ENCODE results near the gene ADH1C.
"Not testable (repeated sequence)": the region's sequence is repeated elsewhere in the genome, so short reads cannot be mapped to it uniquely, and the experiment has no call there.

Gene ADH1C

GRCh38 chr4:99378876-99379275, 26.3 kb upstream of the ADH1C start:
- no peak for DNase-seq (ENCODE audit: low read depth in 2 of 2)
- no peak for TF ChIP-seq CTCF (IDR thresholded peaks at IDR 0.05; ENCODE audit: low read depth, low read length)
- no peak overlapping the region for H3K4me3 ChIP-seq (replicated peaks in 1 of 2; ENCODE audit: low read depth in 2 of 2, low read length in 2 of 2)

GRCh38 chr4:99377341-99377740, 24.8 kb upstream of the ADH1C start:
- peak in 1 of 2 donors; percentile 50 for DNase-seq (ENCODE audit: low read depth in 2 of 2)
- not testable (repeated sequence) for H3K4me3 ChIP-seq (replicated peaks in 1 of 2; ENCODE audit: low read depth in 2 of 2, low read length in 2 of 2)
- TF ChIP-seq CTCF (IDR thresholded peaks at IDR 0.05; ENCODE audit: low read depth, low read length), result peak; percentile 46

- H3K4me3 ChIP-seq (replicated peaks in 1 of 2; ENCODE audit: low read depth in 2 of 2, low read length in 2 of 2); DNase-seq (ENCODE audit: low read depth in 2 of 2): not testable (repeated sequence)
These were observed 19.9 kb upstream of the ADH1C start for GRCh38 chr4:99372464-99372863.

GRCh38 chr4:99367817-99368216, 15.3 kb upstream of the ADH1C start:
- not testable (repeated sequence) for H3K4me3 ChIP-seq (replicated peaks in 1 of 2; ENCODE audit: low read depth in 2 of 2, low read length in 2 of 2); DNase-seq (ENCODE audit: low read depth in 2 of 2)

- no peak for TF ChIP-seq CTCF (IDR thresholded peaks at IDR 0.05; ENCODE audit: low read depth, low read length)
- DNase-seq (ENCODE audit: low read depth in 2 of 2), result no peak
- H3K4me3 ChIP-seq (replicated peaks in 1 of 2; ENCODE audit: low read depth in 2 of 2, low read length in 2 of 2), result no peak overlapping the region
These were observed 13.9 kb upstream of the ADH1C start for GRCh38 chr4:99366491-99366890.

- no peak overlapping the region for H3K4me3 ChIP-seq (replicated peaks in 1 of 2; ENCODE audit: low read depth in 2 of 2, low read length in 2 of 2)
- TF ChIP-seq CTCF (IDR thresholded peaks at IDR 0.05; ENCODE audit: low read depth, low read length), result no peak
- no peak for DNase-seq (ENCODE audit: low read depth in 2 of 2)
These were observed 10.2 kb upstream of the ADH1C start for GRCh38 chr4:99362768-99363167.

GRCh38 chr4:99361899-99362275, 9.3 kb upstream of the ADH1C start:
- H3K4me3 ChIP-seq (replicated peaks in 1 of 2; ENCODE audit: low read depth in 2 of 2, low read length in 2 of 2), result no peak overlapping the region
- TF ChIP-seq CTCF (IDR thresholded peaks at IDR 0.05; ENCODE audit: low read depth, low read length), result no peak
- no peak for DNase-seq (ENCODE audit: low read depth in 2 of 2)

- H3K4me3 ChIP-seq (replicated peaks in 1 of 2; ENCODE audit: low read depth in 2 of 2, low read length in 2 of 2), result no peak overlapping the region
- no peak for DNase-seq (ENCODE audit: low read depth in 2 of 2)
- no peak for TF ChIP-seq CTCF (IDR thresholded peaks at IDR 0.05; ENCODE audit: low read depth, low read length)
These were observed 8.8 kb upstream of the ADH1C start for GRCh38 chr4:99361268-99361898.
